ENCODE results near the gene PAPSS2.

PAPSS2 gene

DNA sequence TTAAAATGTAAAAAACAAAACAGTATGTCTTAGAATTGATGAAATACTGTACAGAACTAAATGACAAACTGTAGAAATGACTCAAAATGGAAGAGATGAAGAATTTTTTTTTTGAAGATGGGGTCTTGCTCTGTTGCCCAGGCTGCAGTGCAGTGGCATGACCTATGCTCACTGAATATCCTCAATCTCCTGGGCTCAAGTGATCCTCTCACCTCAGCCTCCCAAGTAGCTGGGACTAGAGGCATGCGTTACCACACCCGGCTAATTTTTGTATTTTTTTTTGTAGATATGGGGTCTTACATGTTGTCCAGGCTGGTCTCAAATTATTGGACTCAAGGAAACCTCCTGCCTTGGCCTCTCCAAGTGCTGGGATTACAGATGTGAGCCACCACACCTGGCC, 121.9 kb downstream of the PAPSS2 start:
- DNase-seq (ENCODE audit: low read depth in 1 of 2, low spot score in 1 of 2): no peak

DNA sequence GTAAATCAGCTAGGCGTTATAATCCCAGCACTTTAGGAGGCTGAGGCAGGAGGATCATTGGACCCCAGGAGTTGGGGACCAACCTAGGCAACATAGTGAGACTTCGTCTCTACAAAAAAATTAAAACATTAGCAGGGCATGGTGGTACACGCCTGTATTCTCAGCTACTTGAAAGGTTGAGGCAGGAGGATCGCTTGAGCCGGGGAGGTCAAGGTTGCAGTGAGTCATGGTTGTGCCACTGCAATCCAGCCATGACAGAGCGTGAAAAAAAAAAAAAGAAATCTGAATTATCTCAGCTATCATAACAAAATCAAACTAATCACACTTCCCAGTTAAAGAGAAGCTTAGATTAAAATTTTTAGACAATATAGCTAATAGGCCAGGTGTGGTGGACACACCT, 123.0 kb downstream of the PAPSS2 start:
- DNase-seq (ENCODE audit: low read depth in 1 of 2, low spot score in 1 of 2): no peak

DNA sequence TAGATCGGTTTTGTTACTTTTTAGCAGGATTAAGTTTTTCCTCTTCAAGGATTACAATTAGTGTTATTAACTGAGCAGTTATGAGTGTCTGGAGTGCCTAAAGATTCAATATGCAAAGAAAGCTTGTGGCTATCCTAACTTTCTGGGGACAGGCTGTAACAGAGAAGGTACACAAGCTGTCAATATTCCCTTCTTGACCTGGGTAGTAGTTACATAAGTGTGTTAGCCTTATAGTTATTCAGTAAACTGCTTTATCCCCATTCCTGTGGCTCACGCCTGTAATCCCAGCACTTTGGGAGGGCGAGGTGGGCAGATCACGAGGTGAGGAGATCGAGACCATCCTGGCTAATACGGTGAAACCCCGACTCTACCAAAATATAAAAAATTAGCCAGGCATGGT, 126.7 kb downstream of the PAPSS2 start:
- no peak for DNase-seq (ENCODE audit: low read depth in 1 of 2, low spot score in 1 of 2)

DNA sequence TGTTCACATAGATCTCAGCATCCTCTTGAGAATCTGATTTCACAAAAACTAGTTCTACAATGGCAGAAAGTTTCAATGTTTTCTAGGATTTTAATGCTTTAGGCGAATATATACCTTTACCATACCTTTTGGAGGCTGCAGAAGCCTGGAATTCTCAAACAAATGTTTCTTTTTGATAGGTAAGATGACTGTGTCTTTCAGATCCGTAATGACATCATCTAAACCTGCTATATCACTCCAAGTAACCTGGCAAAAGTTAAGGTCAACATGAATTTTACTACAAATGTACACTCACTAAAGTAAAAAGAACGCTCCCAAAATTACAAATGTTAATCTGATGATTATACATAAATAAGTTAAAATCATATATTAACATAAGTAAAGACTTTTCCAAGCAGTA, 130.5 kb downstream of the PAPSS2 start:
- DNase-seq (ENCODE audit: low read depth in 1 of 2, low spot score in 1 of 2): no peak

DNA sequence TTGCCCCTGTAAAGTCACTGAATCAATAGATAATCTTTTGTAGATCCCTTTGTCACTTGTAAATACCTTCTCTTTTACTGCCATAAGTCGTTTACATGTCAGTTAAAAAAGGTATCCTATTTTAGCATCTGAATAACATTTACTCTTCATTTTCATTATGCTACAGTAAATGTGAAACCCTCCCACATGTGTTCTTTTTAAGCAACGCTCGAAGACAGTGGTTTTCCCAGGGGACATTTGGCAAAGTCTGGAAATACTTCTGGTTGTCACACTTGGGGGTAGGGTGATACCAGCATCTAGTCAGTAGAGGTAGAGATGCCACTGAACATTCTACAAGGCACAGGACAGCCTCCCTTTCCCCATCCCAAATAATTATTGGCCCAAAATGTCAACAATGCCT, 134.6 kb downstream of the PAPSS2 start:
- no peak for DNase-seq (ENCODE audit: low read depth in 1 of 2, low spot score in 1 of 2)

All from activated CD4-positive, alpha-beta T cell treated with anti-CD3 and anti-CD28 coated beads, Interleukin-2, amount 50 U/mL, for 24 hours (primary cell).